Stomach smooth muscle (tissue), 2 donors: ENCODE measurements around the gene F11.
"Not testable (repeated sequence)": the region's sequence is repeated elsewhere in the genome, so short reads cannot be mapped to it uniquely, and the experiment has no call there.

Source experiments
- H3K27ac ChIP-seq: one replicate; pipeline ENCODE4 v1.7.0; 2013; ENCODE audit warnings: mild to moderate bottlenecking, low read length, inconsistent platforms
- H3K27me3 ChIP-seq, 2 donors: one replicate each; pipeline ENCODE4 v1.7.0; 2013; ENCODE audit warnings: low read length in 2 of 2; ENCODE audit not compliant: insufficient read depth in 2 of 2, control insufficient read depth in 1 of 2
- H3K36me3 ChIP-seq, 2 donors: one replicate each; pipeline ENCODE4 v1.7.0; 2013; ENCODE audit warnings: low read length in 2 of 2; ENCODE audit not compliant: control insufficient read depth in 2 of 2, insufficient read depth in 2 of 2
- H3K4me1 ChIP-seq: one replicate; pipeline ENCODE4 v1.7.0; 2013; ENCODE audit warnings: low read length; ENCODE audit not compliant: control insufficient read depth, insufficient read depth
- H3K4me3 ChIP-seq, 2 donors: one replicate each; pipeline ENCODE4 v1.7.0; 2013; ENCODE audit warnings: low read length in 2 of 2
- H3K9ac ChIP-seq, 2 donors: one replicate each; pipeline ENCODE4 v1.7.0; 2013; ENCODE audit warnings: low read length in 2 of 2, mild to moderate bottlenecking in 1 of 2
- H3K9me3 ChIP-seq, 2 donors: one replicate each; pipeline ENCODE4 v1.7.0; 2013; ENCODE audit warnings: low read length in 2 of 2; ENCODE audit not compliant: control insufficient read depth in 2 of 2
- donor health status: healthy.
- donor health status: Pancreatic carcinoma.

Gene F11

DNA sequence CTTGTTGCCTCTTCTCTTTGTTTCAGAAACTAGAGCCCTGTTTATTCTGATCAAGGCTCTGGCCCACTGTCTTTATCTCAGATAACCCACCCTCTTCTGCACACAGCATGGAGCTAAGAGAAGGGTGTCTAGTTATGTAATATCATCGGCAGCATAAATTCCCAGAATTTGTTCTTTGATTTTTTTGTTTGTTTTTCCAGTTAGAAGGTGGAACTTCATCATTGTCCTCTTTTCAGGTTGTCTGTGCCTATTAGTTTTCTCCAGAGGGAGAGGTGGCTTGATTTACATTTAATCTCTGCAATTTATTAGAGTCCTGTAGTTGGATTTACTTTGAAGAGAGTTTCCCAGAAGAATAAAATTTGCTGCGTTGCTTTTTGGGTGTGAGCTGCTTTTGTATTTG lies 15.2 kb upstream of the F11 start:
- peaks cover 0 to 3% of the 10 kb centered on the region in 2 donors for H3K36me3 ChIP-seq
- no peaks in the 10 kb centered on the region for H3K4me1 ChIP-seq
- H3K27me3 ChIP-seq = no peaks in the 10 kb centered on the region
- H3K27ac ChIP-seq = no peak overlapping the region
- H3K9ac ChIP-seq = no peak overlapping the region
- no peak overlapping the region for H3K4me3 ChIP-seq
- no peaks in the 10 kb centered on the region for H3K9me3 ChIP-seq

DNA sequence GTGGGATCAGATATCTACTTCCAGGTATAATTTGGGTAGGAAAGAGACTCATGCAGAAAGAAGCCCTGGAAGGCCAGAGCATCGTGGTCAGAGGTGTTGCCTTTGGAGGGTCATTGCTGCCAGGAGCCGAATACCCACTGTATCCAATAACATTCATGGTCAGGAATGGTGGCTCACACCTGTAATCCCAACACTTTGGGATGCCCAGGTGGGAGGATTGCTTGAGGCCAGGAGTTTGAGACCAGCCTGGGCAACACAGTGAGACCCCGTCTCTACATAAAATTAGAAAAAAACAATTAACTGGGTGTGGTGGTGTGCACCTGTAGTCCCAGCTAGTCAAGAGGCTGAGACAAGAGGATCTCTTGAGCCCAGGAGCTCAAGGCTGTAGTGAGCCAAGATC lies 10.9 kb upstream of the F11 start:
- Histone ChIP-seq H3K9ac (no peak overlapping the region), H3K36me3 (peaks cover 0 to 3% of the 10 kb centered on the region in 2 donors), H3K27ac (no peak overlapping the region), H3K4me3 (no peak overlapping the region), H3K27me3 (no peaks in the 10 kb centered on the region), H3K4me1 (no peaks in the 10 kb centered on the region), H3K9me3 (no peaks in the 10 kb centered on the region)

DNA sequence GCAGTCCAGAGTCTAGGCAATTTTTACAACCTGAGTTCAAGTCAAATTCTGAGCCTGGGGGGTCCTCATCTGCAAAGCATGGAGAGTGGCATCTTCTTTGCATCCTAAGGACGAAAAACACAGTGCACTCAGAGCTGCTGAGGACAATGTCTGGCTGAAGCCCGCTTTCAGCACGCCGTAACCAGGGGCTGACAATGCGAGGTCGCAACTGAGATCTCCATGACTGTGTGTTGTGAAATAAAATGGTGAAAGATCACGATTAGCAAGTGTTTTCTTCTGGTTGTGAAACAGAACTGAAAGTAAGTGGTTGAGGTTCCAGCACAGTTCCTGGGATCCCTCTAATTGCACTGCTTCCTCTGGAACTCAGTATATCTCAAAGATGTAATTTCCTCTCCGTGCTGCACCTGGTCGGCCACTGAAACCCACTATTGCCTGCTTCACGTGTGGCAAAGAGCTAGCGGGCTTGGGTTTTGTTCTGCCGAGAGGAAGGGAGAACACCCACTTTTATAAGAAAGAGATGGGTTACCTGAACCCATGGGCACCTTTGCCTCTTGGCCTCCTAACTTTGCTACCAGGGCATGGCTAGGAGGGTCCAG lies 7.7 kb upstream of the F11 start:
- Histone ChIP-seq H3K9me3 (no peaks in the 10 kb centered on the region), H3K36me3 (no peaks in the 10 kb centered on the region), H3K27me3 (no peaks in the 10 kb centered on the region), H3K9ac (no peak overlapping the region), H3K4me3 (no peak overlapping the region), H3K27ac (no peak overlapping the region), H3K4me1 (no peaks in the 10 kb centered on the region)

DNA sequence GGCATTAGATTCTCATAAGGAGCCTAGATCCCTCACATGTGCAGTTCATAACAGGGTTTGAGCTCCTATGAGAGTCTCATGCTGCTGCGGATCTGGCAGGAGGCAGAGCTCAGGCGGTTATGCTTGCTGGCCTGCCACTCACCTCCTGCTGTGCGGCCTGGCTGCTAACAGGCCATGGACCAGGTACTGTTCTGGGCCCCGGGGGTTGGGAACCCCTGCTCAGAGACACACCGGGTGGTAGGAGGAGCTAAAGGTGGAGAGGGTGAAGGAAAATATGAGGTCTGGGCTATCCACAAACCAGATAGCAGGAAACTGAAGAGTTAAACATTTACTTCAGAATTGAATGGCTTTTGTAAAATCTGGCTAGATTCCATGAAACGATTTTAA lies 5.9 kb upstream of the F11 start:
- Histone ChIP-seq H3K27me3 (no peaks in the 10 kb centered on the region), H3K9me3 (no peaks in the 10 kb centered on the region), H3K27ac (no peak overlapping the region), H3K4me3 (no peak overlapping the region), H3K36me3 (no peaks in the 10 kb centered on the region), H3K4me1 (no peaks in the 10 kb centered on the region), H3K9ac (no peak overlapping the region)

DNA sequence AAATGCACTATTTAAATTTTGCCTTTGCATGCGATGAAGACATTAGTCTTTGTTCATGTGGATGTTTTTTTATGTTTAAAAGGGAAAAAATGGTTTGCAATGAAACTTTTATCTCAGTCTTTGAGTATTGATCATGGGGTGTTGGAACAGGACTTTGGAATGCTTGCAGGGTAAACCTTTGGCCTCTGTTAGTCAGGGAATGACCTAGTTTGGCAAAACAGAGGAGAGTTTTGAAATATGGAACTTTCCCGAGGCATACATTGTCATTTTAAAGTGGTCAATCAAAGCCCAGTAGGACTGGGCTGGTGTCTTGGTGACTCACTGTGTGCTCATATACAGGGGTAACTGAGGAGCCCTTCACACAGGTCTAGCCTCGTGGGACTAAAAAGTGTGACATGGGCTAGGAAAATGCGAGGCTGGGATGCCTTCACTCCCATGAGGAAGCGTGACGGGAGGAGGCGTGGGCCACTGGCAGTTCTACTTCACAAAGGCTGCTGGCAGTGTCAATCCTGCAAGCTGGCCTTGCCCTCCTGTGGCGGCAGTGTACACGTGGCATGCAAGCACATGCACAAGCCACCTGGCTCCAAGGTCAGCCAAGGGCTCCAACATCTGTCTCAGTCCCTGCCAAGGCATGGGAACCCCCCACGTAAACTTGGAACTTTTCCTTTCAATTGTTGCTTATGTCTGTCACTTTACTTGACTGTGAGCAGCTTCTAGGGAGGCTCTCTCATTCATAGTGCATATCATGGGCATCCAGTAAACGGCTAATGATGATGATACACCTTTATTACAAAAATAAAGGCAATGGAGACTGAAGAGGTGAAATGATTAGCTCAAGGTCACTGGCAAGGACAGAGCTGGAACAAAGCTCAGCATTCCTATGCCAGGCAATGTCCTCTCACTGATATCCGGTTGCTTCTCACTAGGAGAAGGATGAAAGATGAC lies 5.2 kb upstream of the F11 start:
- no peaks in the 10 kb centered on the region for H3K4me1 ChIP-seq
- no peak overlapping the region for H3K9ac ChIP-seq

DNA sequence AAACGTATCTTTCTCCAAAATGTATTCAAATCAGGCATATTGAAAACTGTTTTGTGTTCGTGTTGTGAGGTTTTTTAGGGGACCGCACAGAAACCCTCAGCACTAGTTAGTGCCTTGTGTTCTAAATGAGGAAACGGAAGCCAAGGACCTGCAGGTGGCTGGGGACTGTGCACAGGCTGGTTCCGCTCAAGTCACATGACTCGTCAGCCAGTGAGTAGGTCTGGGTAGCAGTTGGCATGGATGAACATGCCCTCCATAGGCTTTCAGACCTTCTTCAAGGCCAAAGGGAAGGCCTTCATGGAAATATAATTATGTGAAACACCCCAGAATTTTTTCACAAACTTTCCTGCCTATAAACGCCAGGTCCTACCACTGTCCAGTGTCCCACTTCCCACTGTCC lies 1.3 kb upstream of the F11 start:
- H3K4me3 ChIP-seq = no peak overlapping the region
- H3K36me3 ChIP-seq = no peaks in the 10 kb centered on the region
- no peaks in the 10 kb centered on the region for H3K4me1 ChIP-seq
- no peak overlapping the region for H3K9ac ChIP-seq
- H3K27ac ChIP-seq = no peak overlapping the region
- no peaks in the 10 kb centered on the region for H3K9me3 ChIP-seq
- H3K27me3 ChIP-seq = peaks cover 0 to 3% of the 10 kb centered on the region in 2 donors

More for the DNA sequence above, 5.2 kb upstream of the F11 start:
- Histone ChIP-seq H3K27ac (no peak overlapping the region), H3K4me3 (no peak overlapping the region), H3K27me3 (no peaks in the 10 kb centered on the region), H3K36me3 (no peaks in the 10 kb centered on the region), H3K9me3 (no peaks in the 10 kb centered on the region)

DNA sequence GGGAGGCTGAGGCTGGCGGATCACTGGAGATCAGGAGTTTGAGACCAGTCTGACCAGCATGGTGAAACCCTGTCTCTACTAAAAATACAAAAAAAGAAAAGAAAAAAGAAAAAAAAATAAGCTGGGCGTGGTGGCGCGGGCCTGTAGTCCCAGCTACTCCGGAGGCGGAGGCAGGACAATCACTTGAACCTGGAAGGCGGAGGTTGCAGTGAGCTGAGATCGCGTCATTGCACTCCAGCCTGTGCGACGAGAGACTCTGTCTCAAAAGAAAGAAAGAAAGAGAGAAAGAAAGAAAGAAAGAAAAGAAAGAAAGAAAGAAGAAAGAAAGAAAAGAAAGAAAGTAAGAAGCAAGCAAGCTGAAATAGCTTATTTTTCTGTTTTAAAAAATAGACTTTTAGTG lies 739 bp upstream of the F11 start:
- H3K36me3 ChIP-seq, H3K27ac ChIP-seq, H3K9me3 ChIP-seq, H3K9ac ChIP-seq, H3K4me3 ChIP-seq, H3K27me3 ChIP-seq, H3K4me1 ChIP-seq: not testable (repeated sequence)

DNA sequence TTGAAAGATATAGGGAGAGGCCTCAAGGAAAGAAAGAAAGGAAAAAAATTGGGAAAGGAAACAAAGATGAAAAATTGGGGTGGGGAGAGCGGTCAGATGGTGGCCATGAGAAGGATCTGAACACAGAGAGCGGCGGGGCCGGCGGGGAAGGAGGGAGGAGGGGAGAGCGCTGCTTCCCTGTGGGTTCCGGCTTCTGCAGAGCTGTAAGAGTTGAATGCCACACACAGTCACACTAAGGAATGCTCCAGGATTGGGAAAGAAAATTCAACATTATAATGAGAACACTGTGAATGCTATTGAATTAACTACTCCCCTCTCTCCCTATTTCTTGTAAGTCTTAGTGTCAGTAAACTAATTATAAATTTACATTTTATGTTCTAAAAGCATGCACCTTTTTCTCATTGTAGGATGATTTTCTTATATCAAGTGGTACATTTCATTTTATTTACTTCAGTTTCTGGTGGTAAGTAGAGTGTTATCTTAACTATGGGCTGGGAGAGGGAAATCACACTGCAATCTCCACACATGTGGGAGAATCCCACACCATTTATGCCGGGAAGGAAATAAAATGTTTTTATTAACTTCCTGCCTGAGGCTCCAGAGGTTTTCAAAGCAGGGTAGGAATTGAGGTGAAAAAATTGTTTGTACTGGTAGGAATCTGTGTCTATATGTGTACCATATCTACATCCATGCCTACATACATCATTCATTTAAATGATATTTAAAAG lies 904 bp downstream of the F11 start:
- peaks cover 0 to 3% of the 10 kb centered on the region in 2 donors for H3K27me3 ChIP-seq
- H3K4me3 ChIP-seq = no peak overlapping the region
- no peaks in the 10 kb centered on the region for H3K9me3 ChIP-seq
- H3K27ac ChIP-seq = no peak overlapping the region
- H3K36me3 ChIP-seq = no peaks in the 10 kb centered on the region
- H3K9ac ChIP-seq = no peak overlapping the region
- no peaks in the 10 kb centered on the region for H3K4me1 ChIP-seq

DNA sequence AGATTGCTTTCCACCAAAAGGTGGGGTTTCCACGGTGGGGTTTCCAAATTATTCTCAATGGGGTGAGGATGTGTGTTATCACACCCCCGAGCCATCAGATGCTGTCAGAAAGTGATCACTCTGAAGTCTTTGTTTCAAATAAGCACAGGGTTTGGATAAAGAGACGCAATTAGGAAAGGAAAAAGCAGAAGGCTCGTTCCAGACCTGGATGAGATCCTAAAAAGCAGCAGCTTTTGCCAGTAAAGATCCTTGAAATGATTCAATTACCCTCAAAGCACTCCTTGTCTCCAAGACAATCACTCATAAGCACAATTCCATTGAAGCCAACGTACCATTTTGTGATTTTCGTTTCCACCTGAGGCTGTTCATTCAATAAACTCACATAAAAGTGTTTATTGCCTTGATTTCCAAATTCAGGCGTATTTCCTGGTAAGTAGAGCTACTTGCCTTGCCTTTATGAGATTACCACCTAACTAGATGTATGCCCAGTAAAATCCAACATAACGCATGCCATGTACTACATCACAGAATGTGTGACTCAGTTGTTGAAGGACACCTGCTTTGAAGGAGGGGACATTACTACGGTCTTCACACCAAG lies 5.2 kb downstream of the F11 start:
- Histone ChIP-seq H3K9me3 (no peaks in the 10 kb centered on the region), H3K36me3 (no peaks in the 10 kb centered on the region), H3K27ac (no peak overlapping the region), H3K4me1 (no peaks in the 10 kb centered on the region), H3K4me3 (no peak overlapping the region), H3K27me3 (peaks cover 0 to 3% of the 10 kb centered on the region in 2 donors), H3K9ac (no peak overlapping the region)

DNA sequence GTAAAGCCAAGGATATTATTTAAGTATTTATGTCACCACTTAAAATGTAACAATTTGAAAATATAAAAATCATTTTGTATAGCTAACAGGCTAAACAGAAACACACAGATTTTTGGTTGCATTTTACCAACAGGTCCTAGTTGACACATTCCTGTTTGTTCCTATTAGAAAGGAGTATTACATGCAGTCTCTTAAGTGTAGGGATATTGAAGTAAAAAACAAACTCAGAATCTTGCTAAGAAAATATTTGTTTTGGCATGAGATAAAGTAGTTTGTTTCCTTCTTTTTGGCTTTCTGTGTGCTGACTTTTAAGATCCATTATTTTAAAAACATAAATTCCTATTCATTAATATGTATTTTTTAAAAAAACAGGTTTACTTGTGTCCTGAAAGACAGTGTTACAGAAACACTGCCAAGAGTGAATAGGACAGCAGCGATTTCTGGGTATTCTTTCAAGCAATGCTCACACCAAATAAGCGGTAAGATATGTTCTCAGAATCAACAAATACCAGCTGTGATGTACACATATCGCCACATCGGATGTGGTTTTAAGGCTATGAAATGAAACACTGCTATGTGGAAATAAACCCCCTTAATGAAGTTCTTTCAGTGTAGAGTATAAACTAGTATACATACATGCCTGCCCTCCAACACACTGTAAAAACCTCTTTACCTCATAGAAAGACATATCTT lies 6.9 kb downstream of the F11 start:
- Histone ChIP-seq H3K4me1 (no peaks in the 10 kb centered on the region), H3K27me3 (no peaks in the 10 kb centered on the region), H3K4me3 (no peak overlapping the region), H3K27ac (no peak overlapping the region), H3K9ac (no peak overlapping the region), H3K9me3 (no peaks in the 10 kb centered on the region), H3K36me3 (no peaks in the 10 kb centered on the region)
